ENCODE results near the gene MTR.

- TF ChIP-seq, protein P1, sequence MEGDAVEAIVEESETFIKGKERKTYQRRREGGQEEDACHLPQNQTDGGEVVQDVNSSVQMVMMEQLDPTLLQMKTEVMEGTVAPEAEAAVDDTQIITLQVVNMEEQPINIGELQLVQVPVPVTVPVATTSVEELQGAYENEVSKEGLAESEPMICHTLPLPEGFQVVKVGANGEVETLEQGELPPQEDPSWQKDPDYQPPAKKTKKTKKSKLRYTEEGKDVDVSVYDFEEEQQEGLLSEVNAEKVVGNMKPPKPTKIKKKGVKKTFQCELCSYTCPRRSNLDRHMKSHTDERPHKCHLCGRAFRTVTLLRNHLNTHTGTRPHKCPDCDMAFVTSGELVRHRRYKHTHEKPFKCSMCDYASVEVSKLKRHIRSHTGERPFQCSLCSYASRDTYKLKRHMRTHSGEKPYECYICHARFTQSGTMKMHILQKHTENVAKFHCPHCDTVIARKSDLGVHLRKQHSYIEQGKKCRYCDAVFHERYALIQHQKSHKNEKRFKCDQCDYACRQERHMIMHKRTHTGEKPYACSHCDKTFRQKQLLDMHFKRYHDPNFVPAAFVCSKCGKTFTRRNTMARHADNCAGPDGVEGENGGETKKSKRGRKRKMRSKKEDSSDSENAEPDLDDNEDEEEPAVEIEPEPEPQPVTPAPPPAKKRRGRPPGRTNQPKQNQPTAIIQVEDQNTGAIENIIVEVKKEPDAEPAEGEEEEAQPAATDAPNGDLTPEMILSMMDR (IDR thresholded peaks at IDR 0.05 in 8 of 11, conservative IDR thresholded peaks at IDR 0.05 in 3 of 11) = no peak
- TF ChIP-seq POLR2A (IDR thresholded peaks at IDR 0.05) (no peak), POLR2AphosphoS5 (IDR thresholded peaks at IDR 0.05) (no peak)
Observed at GRCh38 chr1:236844499-236845271, 49.6 kb downstream of the MTR start.
